ENCODE data around the gene CTXN3. TPM values are rescaled to one million over a fixed set of nuclear protein-coding genes. Genes with fewer than 3 reads are reported as not detected.

CTXN3 gene
- total and polyA plus RNA-seq, 8 donors = 0.10 to 0.17 TPM; not detected in 6

DNA sequence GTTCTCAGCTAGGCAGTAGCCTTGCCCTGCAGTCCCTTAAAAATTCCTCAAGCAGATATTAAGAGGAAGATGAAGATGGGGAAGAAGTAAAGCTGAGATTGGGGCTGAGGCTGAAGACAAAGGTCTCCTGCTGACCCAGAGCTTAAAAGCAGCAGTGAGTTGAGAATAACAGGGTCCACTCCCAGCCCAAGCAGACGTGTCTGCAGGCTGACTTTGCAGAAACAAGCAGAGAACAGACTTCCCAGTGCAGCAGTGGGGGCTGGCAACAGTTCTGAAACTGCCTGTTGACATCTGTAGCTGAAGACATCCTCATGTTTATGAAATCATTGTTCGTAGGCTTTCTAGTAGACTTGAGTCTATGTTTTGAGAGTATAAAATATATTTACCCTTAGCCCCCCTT lies 1.1 kb downstream of the CTXN3 start:
- H3K27me3 ChIP-seq = no peaks in the 10 kb centered on the region
- H3K27ac ChIP-seq = peak overlapping the region in 1 of 2 donors; percentile 57
- TF ChIP-seq, protein P1, sequence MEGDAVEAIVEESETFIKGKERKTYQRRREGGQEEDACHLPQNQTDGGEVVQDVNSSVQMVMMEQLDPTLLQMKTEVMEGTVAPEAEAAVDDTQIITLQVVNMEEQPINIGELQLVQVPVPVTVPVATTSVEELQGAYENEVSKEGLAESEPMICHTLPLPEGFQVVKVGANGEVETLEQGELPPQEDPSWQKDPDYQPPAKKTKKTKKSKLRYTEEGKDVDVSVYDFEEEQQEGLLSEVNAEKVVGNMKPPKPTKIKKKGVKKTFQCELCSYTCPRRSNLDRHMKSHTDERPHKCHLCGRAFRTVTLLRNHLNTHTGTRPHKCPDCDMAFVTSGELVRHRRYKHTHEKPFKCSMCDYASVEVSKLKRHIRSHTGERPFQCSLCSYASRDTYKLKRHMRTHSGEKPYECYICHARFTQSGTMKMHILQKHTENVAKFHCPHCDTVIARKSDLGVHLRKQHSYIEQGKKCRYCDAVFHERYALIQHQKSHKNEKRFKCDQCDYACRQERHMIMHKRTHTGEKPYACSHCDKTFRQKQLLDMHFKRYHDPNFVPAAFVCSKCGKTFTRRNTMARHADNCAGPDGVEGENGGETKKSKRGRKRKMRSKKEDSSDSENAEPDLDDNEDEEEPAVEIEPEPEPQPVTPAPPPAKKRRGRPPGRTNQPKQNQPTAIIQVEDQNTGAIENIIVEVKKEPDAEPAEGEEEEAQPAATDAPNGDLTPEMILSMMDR (IDR thresholded peaks at IDR 0.05) = no peak
- H3K36me3 ChIP-seq = no peaks in the 10 kb centered on the region
- no peaks in the 10 kb centered on the region for H3K9me3 ChIP-seq
- intact Hi-C loops (cut with DNase I) = no loop called here
- H3K4me3 ChIP-seq = no peak overlapping the region
- peak in 3 of 4 donors; percentile 36 to 83 (median 74) for DNase-seq
- peak; percentile 61 for ATAC-seq
- H3K4me1 ChIP-seq = peaks cover 0 to 8% of the 10 kb centered on the region in 2 donors

DNA sequence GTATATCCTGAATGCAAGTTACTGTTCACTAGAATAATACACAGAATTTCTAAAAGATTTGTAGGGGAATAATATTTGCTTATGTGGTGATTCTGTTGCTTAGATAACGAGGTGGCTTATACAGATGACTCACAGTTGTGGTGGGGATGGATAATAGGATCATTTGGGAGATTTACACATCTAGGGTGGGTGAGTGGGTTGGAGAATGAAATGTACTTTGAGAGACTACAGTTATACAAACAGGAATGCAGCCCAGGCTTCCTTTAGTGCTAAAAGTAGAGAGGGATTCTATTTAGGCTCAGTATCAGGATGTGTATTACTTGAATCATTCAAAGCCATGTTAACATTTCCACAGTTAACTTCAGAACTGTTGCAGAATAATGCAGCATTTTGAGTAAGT lies 1.8 kb downstream of the CTXN3 start:
- peak overlapping the region in 1 of 2 donors; percentile 57 for H3K27ac ChIP-seq
- no peaks in the 10 kb centered on the region for H3K36me3 ChIP-seq
- TF ChIP-seq, protein P1 (IDR thresholded peaks at IDR 0.05) = no peak
- no peaks in the 10 kb centered on the region for H3K27me3 ChIP-seq
- no peaks in the 10 kb centered on the region for H3K9me3 ChIP-seq
- peaks cover 0 to 8% of the 10 kb centered on the region in 2 donors for H3K4me1 ChIP-seq
- H3K4me3 ChIP-seq = no peak overlapping the region
- peak; percentile 53 for ATAC-seq
- no peak for DNase-seq
- intact Hi-C loops (cut with DNase I) = no loop called here

DNA sequence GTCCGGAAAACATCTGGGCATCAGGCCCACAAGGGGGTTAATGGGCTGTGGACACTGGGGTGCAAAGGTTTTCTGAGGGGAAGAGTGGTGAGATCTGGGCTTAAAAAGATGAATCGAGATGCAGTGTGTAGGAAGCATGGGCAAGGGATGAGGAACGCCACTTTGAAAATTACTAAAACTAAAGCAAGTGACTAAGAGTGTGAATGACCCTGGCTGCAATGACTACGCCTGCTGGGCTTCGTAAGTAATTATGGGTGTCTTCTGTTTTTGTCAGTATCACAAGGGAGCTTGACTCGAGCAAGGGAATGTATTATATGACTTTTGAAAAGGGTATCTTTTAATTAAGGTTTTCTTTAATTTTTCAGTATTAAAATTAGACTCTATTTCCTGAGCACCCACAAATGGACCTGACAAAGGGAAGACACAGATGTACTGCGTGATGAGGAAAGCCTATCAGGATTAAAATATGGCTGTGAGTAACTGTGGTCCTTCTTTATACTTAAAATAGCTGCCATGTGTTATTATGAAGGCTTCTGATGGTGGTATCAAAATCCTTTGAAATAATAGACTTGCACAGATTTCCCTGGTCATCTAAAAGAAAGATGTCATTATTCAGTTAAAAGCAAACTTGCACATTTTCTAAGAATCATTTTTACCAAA lies 4.2 kb downstream of the CTXN3 start:
- no peak for ATAC-seq

DNA sequence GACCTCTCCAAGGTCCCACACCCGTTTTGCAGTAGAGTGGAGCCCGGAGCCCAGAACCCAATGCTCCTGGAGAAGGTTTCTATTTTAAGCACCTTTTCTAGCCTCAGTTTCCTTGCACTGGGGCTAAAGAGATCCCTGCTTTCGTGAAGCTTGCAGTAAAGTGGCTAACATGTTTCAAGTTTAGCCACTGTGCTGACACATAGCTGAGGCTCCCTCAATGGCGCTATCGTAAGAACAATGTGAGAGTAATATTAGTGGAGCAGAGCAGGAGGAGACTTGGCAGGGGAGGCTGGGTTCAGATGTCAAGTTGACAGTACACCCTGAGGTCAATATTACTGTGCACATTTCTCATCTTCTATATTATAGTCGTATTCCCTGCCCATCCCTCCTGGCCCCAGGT lies 7.9 kb downstream of the CTXN3 start:
- DNase-seq = no peak
- no peak overlapping the region for H3K27ac ChIP-seq
- H3K4me1 ChIP-seq = no peaks in the 10 kb centered on the region
- H3K9me3 ChIP-seq = no peaks in the 10 kb centered on the region
- no peak overlapping the region for H3K4me3 ChIP-seq
- ATAC-seq = no peak
- no peaks in the 10 kb centered on the region for H3K36me3 ChIP-seq
- no peaks in the 10 kb centered on the region for H3K27me3 ChIP-seq
- TF ChIP-seq, protein P1 (IDR thresholded peaks at IDR 0.05) = no peak
- intact Hi-C loops (cut with DNase I) = no loop called here

More for the DNA sequence above, 4.2 kb downstream of the CTXN3 start:
- H3K9me3 ChIP-seq = no peaks in the 10 kb centered on the region
- H3K4me3 ChIP-seq = no peak overlapping the region
- TF ChIP-seq, protein P1 (IDR thresholded peaks at IDR 0.05) = no peak
- intact Hi-C loops (cut with DNase I) = no loop called here
- H3K27ac ChIP-seq = no peak overlapping the region
- no peaks in the 10 kb centered on the region for H3K27me3 ChIP-seq
- DNase-seq = no peak
- H3K36me3 ChIP-seq = no peaks in the 10 kb centered on the region
- peaks cover 0 to 6% of the 10 kb centered on the region in 2 donors for H3K4me1 ChIP-seq

DNA sequence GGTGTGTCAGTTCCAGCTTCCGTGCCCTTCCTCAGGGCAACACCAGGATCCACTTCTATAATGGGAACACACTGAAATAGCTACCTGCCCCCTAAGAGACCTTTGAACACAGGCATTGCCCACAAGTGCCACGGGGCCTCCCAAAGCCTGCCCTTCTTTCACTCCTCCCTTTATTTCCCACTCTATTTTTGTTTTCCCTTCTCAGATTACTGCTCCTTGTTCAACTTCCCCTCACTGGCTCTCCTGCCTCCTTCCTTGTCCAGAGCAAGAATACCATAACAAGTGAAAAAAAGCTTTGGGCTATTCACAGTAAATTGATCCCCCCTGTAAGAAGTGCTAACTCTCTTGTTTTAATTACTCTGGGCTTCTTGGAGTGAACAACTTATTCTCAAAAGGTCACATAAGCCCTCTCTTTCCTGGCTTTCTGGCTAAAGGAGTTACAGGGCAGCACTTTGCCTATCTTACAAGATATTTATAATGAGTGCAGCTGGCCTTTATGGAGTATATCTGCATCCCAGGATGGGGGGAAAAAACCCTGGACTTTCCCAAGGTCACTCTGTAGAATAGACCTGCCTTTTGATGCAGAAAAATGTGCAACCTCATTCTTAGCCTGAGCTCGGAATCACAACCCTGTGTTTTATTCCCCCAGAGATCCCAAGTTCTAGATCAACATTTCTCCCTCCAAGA lies 11.3 kb downstream of the CTXN3 start:
- Histone ChIP-seq H3K36me3 (no peaks in the 10 kb centered on the region), H3K4me3 (no peak overlapping the region), H3K27me3 (no peaks in the 10 kb centered on the region), H3K27ac (no peak overlapping the region), H3K9me3 (no peaks in the 10 kb centered on the region), H3K4me1 (no peaks in the 10 kb centered on the region)
- DNase-seq (no peak), ATAC-seq (peak; percentile 52)
- intact Hi-C loops (cut with DNase I) = no loop called here
- TF ChIP-seq, protein P1 (IDR thresholded peaks at IDR 0.05) = no peak

All from left lung (tissue), 10 donors.